ENCODE measurements around the gene TRO.

TRO gene

DNA sequence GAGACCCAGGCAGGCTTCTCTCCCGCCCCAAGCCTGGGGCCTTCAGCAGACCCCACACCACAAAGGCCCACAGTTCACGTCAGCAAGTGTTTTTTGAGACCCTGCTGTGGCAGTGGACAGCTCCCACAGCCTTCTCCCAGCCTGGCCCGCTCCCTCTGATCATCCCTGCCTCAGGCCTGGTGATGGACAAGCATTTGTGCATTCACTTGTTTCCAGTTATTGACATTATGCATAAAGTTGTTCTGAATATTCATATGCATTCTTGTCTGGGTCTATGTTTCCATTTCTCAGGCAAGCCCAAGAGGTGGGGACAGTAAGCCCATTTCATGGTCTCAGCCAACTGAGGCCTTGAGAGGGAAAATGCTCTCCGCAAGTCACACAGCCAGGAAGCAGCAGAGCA lies 14.7 kb downstream of the TRO start:
- no peaks in the 10 kb centered on the region for H3K27me3 Mint-ChIP-seq
- H3K4me1 Mint-ChIP-seq: no peaks in the 10 kb centered on the region
- no peaks in the 10 kb centered on the region for H3K9me3 Mint-ChIP-seq
- no peak for DNase-seq
- no peak overlapping the region for H3K4me3 Mint-ChIP-seq
- ATAC-seq: no peak
- no peak overlapping the region for H3K27ac Mint-ChIP-seq

DNA sequence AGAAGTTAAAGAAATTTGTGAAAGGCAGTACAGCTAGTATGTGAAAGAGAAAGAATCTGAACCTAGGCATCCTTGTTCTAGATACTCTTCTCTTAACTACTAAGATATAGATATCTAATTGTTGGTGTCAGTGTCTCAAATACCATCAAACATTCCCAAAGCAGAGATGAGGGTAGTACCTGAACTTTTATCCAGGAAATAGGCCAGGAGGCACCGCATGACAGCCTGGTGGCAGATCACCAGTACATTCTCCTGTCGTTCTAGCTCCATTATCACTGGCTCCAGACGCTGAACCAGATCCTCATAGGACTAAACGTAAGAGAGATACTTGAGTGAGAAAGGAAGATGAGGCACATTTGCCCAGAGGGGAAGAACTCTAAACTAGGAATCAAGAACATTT lies 16.8 kb downstream of the TRO start:
- H3K27me3 Mint-ChIP-seq: no peaks in the 10 kb centered on the region
- no peak overlapping the region for H3K27ac Mint-ChIP-seq
- H3K4me3 Mint-ChIP-seq: no peak overlapping the region
- no peaks in the 10 kb centered on the region for H3K9me3 Mint-ChIP-seq
- ATAC-seq (no peak), DNase-seq (no peak)
- H3K4me1 Mint-ChIP-seq: no peaks in the 10 kb centered on the region

DNA sequence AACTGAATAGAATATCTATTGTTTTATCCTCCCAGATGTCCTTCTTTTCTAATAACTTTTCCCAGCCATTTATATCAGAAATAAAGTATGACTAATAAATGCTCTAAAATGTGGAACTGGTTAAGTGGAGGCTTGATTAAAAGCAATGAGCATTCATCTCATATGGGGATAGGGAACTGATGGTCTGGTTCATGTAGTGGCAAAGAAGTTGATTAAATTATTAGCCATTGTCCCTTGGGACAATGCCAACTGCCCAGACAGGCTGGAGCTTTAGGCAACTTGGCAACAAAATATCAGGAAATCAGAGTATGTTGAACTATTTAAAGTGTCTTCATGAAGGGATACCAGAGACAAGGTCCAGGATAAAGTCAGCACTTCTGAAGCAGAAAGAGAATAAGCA lies 24.2 kb downstream of the TRO start:
- Mint-ChIP-seq H3K27me3 (no peaks in the 10 kb centered on the region), H3K4me3 (no peak overlapping the region), H3K27ac (no peak overlapping the region), H3K9me3 (no peaks in the 10 kb centered on the region), H3K4me1 (no peaks in the 10 kb centered on the region)
- ATAC-seq: no peak
- DNase-seq: no peak

DNA sequence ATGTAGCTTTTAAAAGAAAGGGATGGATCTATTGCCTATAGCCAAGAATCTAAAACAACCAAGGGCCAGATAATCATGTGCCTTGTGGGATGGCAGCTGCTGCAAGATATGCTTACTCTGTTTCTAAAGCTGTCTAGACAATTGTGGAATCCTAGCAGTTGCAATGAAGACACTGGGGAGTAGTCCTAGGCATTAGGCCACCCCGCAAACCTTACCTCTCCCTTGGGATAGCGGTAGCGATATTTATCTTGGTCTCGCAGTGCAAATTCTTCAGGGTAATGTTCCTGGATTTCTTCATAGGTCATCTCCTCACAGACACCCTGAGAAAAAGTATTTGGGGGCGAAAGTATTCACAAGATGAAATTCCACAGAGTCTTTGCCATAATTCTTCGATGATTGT lies 24.6 kb downstream of the TRO start:
- no peaks in the 10 kb centered on the region for H3K4me1 Mint-ChIP-seq
- no peak overlapping the region for H3K4me3 Mint-ChIP-seq
- DNase-seq (no peak), ATAC-seq (no peak)
- no peaks in the 10 kb centered on the region for H3K9me3 Mint-ChIP-seq
- H3K27ac Mint-ChIP-seq: no peak overlapping the region
- no peaks in the 10 kb centered on the region for H3K27me3 Mint-ChIP-seq

DNA sequence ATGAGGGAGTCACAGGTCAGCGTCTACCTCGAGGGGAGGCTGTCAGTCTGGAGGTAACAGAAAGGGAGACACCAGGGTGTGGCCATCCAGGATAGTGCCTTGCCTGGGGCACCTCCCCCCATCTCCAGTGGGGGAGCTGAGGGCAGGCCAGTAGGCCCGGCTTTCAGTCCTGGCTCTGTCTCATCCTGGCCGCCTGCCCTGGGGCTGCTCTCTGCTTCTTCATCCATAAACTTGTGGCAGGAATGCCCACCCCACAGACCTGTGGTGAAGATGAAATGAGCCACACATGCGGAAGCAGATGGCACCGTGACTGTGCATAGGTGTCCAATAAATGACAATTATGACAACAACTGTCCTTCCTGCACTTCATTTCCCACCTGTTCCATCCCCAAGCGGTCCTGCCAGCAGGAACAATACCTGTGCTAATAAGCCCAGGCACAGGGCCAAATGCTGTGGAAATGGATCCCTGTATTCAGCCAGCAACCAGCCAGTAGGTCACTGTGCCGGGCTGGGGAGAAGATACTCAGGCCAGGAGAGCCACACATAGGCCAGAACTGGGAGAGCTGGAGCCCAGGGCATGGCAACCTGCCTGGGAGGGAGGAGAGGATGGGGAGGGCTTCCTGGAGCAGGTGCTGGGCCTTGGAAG lies 30.2 kb downstream of the TRO start:
- H3K4me3 Mint-ChIP-seq: no peak overlapping the region
- H3K27ac Mint-ChIP-seq: no peak overlapping the region
- no peaks in the 10 kb centered on the region for H3K4me1 Mint-ChIP-seq
- no peaks in the 10 kb centered on the region for H3K27me3 Mint-ChIP-seq
- no peaks in the 10 kb centered on the region for H3K9me3 Mint-ChIP-seq
- ATAC-seq: no peak
- DNase-seq: no peak

DNA sequence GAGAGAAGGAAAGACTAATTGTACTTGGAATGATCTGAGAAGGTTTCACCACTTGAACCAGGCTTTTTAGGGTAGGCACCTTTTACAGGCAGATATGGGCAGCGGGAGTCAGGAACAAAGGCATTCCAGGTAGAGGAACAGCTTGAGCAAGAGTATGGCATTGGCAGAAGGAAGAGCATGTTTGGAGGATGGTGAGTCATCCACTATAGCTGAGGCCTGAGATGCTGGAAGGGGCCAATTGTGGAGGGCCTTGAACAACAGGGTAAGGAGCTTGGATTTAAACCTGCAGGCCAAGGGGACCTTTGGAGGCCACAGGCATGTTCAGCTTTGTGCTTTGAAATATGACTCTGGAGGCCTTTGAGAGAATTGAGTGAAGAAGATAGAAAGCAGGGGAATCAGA lies 41.1 kb downstream of the TRO start:
- Mint-ChIP-seq H3K4me3 (no peak overlapping the region), H3K27me3 (no peaks in the 10 kb centered on the region), H3K9me3 (no peaks in the 10 kb centered on the region), H3K4me1 (peaks cover 31% of the 10 kb centered on the region), H3K27ac (no peak overlapping the region)
- no peak for DNase-seq
- ATAC-seq: no peak

DNA sequence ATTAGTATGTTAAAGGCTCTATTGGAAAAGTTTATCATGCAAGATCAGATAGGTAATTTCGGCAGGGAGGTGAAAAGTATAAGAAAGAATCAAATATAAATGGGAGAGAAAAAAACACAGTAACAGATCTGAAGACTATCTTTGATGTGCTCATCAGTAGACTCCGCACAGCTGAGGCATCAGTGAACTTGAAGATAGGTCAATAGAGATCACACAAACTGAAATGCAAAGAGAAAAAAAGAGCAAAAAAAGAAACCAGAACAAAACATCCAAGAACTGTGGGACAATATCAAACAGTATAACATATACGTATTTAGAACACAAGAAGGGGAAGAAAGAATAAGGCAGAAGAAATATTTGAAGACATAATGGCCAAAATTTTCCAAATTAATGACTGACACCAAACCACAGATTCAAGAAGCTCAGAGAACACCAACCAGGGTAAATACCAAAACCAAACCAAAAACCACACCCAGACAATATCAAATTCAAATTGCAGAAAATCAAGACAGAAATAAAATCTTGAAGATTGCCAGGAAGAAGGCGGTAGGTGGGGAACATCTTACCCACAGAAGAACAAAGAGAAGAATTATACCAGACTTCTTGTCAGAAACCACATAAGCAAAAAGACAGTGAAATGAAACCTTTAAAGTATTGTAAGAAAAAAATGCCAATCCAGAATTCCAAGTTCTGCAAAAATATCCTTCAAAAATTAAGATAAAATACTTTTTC lies 44.3 kb downstream of the TRO start:
- H3K27ac Mint-ChIP-seq: no peak overlapping the region
- no peak for ATAC-seq

DNA sequence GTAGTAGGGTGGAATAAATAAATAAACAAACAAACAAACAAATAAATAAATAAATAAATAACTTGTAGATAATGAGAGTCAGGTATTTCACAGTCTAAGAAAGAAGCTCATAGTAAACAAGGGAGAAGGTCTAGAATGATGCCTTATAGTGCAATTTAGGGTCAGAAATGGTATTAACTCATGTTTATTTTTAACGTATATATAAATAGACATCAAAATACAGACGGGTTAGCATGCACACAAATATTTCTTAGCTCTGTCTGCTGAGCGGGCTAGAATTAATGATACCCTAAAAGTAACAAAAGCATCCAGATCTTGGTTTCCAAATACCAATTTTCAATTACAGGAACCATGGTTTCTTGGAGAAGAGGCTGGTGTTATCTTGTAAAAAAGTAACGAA lies 56.8 kb downstream of the TRO start:
- H3K4me3 Mint-ChIP-seq: no peak overlapping the region
- ATAC-seq: no peak
- no peak for DNase-seq
- no peaks in the 10 kb centered on the region for H3K4me1 Mint-ChIP-seq
- H3K9me3 Mint-ChIP-seq: no peaks in the 10 kb centered on the region
- H3K27me3 Mint-ChIP-seq: no peaks in the 10 kb centered on the region
- no peak overlapping the region for H3K27ac Mint-ChIP-seq

More for the DNA sequence above, 44.3 kb downstream of the TRO start:
- no peak for DNase-seq
- peak overlapping the region; percentile 6 to 38 for H3K4me3 Mint-ChIP-seq
- H3K9me3 Mint-ChIP-seq: no peaks in the 10 kb centered on the region
- peaks cover 31% of the 10 kb centered on the region for H3K4me1 Mint-ChIP-seq
- no peaks in the 10 kb centered on the region for H3K27me3 Mint-ChIP-seq

DNA sequence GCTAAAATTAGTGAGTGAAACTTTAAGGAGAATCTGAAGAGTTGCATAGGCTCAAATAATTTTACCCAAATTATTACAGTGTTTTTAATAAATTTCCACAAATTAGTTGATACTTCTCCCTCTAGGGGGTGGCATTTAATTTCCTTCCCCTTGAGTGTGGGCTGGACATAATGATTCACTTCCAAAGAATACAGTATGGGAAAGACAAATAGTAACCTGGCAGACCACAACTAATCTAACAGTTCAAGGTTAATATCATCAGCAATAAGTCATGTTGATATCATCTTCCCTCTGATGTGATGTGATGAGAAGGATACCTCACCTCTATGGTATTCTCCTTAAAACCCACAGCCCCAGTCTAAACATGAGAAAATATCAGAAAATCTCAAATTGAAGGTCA lies 57.8 kb downstream of the TRO start:
- H3K27me3 Mint-ChIP-seq: no peaks in the 10 kb centered on the region
- no peaks in the 10 kb centered on the region for H3K9me3 Mint-ChIP-seq
- ATAC-seq (no peak), DNase-seq (no peak)
- H3K4me1 Mint-ChIP-seq: no peaks in the 10 kb centered on the region
- no peak overlapping the region for H3K4me3 Mint-ChIP-seq
- H3K27ac Mint-ChIP-seq: no peak overlapping the region

DNA sequence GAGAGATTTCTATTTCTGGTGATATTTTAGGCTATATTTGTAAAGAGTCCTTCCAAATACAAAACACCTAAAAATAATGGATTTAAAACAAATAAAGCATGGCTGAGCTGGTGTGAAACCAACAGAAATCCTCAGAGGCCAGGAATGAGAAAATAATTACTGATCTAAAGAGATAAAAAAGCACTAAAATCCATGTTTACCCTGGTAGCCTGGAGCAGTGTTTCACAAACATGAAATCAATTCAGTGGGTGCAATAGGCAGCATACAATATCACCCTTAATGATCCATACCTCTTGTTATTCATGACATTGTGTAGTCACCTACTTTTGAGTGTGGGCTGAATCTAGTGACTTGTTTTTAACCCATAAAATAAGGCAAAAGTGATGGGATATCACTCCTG lies 58.8 kb downstream of the TRO start:
- ATAC-seq: no peak
- H3K27ac Mint-ChIP-seq: no peak overlapping the region
- H3K4me1 Mint-ChIP-seq: no peaks in the 10 kb centered on the region

DNA sequence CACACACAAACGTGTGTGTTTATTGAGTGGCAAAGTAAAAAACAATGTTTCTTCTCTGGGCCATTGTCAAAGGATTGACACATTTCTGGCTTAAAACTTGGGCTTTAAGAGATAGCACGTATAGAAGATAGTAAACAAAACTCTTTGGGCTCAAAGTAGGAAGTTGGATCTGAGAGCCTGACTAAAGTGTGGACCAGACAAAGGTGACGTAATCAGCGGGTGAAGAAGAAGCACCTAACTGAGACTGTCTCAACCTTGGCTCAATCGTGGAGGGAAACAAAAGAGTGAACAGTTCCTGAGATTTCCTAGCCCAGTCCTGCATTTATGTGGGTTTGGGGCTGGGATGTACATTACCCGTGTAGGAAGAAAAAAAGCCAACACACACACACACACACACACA lies 59.7 kb downstream of the TRO start:
- Mint-ChIP-seq H3K4me3 (no peak overlapping the region), H3K27me3 (no peaks in the 10 kb centered on the region), H3K27ac (no peak overlapping the region), H3K4me1 (no peaks in the 10 kb centered on the region), H3K9me3 (no peaks in the 10 kb centered on the region)
- no peak for DNase-seq
- ATAC-seq: no peak

More for the DNA sequence above, 58.8 kb downstream of the TRO start:
- no peak for DNase-seq
- H3K27me3 Mint-ChIP-seq: no peaks in the 10 kb centered on the region
- no peaks in the 10 kb centered on the region for H3K9me3 Mint-ChIP-seq
- H3K4me3 Mint-ChIP-seq: no peak overlapping the region

Measured in stimulated activated naive CD8-positive, alpha-beta T cell treated with anti-CD3 and anti-CD28 coated beads, Interleukin-15, amount 100 ng/mL, for 72 hours (primary cell).